GM23248 (cell line): ENCODE data around the gene SUCLG1.

Source experiments
- EZH2 ChIP-seq: fragments of 200-600 bp; sonication (generic); IDR thresholded peaks from 2 replicates; pipeline ENCODE4 v1.6.1; 2018; ENCODE audit warnings: antibody characterized with exemption, mild to moderate bottlenecking; ENCODE audit not compliant: insufficient read depth, poor library complexity, severe bottlenecking
- EZH2phosphoT487 ChIP-seq: fragments of 200-600 bp; sonication (generic); IDR thresholded peaks from 2 replicates; pipeline ENCODE4 v1.6.1; 2018; ENCODE audit warnings: antibody characterized with exemption, moderate library complexity, mild to moderate bottlenecking, low read depth; ENCODE audit not compliant: insufficient read depth

DNA sequence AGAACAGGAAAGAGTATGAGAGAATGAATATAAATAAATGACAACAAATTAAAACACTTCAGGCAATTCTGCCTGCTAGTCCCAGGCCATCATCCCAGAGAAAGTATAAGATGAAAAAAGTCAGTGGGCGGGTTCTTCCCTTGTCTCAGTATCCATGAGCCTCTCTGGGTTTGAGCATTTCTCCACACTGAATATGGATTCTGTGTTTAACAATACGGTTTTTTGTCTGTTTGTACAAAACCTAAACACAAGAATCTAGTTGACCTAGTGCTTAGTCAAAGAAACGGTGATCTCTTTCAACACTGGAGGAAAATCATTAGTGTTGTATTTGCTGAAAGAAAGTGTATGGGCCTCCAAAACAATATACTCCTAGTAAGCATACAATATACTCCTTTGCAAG lies 10.0 kb downstream of the SUCLG1 start:
- TF ChIP-seq EZH2 = no peak
- TF ChIP-seq EZH2phosphoT487 = no peak
